Loucy (cell line): Measurements from ENCODE around the gene IL22RA2.

Experiments
- EZH2phosphoT487 ChIP-seq: fragments of 200-600 bp; IDR thresholded peaks from 2 replicates; pipeline ENCODE4 v1.6.1; 2018; ENCODE audit warnings: antibody characterized with exemption, mild to moderate bottlenecking, moderate library complexity, borderline replicate concordance
- TF ChIP-seq, protein P1 (sequence below): fragments of 200-600 bp; sonication (generic); conservative IDR thresholded peaks from 2 replicates; pipeline ENCODE4 v1.5.1; 2014; ENCODE audit warnings: mild to moderate bottlenecking, antibody characterized with exemption, low read length

DNA sequence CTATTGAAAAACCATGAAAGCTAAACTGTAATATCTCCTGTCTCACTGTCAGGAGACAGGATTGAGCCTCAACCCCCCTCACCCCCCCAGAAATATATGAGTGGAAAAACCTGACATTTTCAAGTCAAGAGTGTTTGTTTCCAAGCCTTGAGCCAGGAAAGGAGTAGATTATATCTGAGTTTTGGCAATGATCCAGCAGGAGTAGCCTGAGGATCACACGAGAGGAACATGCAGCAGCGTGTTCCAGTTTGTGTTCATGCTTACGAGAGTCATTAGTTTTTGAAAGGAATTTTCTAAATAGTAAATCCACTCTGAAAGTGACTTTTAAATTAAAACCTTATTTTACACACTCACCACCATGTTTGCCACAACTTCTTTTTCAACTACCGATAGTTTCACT is 15.8 kb downstream of the IL22RA2 start:
- TF ChIP-seq, protein P1, sequence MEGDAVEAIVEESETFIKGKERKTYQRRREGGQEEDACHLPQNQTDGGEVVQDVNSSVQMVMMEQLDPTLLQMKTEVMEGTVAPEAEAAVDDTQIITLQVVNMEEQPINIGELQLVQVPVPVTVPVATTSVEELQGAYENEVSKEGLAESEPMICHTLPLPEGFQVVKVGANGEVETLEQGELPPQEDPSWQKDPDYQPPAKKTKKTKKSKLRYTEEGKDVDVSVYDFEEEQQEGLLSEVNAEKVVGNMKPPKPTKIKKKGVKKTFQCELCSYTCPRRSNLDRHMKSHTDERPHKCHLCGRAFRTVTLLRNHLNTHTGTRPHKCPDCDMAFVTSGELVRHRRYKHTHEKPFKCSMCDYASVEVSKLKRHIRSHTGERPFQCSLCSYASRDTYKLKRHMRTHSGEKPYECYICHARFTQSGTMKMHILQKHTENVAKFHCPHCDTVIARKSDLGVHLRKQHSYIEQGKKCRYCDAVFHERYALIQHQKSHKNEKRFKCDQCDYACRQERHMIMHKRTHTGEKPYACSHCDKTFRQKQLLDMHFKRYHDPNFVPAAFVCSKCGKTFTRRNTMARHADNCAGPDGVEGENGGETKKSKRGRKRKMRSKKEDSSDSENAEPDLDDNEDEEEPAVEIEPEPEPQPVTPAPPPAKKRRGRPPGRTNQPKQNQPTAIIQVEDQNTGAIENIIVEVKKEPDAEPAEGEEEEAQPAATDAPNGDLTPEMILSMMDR = no peak
- TF ChIP-seq EZH2phosphoT487 = no peak
